ENCODE results near the gene SMIM1.

The SMIM1 gene

DNA sequence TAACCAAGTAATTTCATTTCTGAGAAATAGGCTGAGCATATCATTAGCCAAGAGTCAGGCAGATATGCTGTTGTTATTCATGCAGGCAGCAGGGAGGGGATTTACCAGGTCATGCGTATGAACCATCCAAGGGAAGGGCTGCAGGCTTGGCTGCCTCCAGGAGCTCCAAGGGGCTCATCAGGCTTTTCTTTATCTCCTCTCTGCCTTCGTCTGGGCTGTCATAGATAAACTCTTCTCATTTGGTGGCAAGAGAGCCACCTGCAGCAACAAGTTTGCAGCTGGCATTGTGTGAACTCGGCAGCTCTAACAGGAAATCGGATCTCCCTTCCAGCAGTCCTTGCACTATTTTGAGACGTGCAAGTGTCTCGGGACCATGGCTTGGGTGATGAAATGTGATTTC lies 12.8 kb upstream of the SMIM1 start:
- DNase-seq: no peak

DNA sequence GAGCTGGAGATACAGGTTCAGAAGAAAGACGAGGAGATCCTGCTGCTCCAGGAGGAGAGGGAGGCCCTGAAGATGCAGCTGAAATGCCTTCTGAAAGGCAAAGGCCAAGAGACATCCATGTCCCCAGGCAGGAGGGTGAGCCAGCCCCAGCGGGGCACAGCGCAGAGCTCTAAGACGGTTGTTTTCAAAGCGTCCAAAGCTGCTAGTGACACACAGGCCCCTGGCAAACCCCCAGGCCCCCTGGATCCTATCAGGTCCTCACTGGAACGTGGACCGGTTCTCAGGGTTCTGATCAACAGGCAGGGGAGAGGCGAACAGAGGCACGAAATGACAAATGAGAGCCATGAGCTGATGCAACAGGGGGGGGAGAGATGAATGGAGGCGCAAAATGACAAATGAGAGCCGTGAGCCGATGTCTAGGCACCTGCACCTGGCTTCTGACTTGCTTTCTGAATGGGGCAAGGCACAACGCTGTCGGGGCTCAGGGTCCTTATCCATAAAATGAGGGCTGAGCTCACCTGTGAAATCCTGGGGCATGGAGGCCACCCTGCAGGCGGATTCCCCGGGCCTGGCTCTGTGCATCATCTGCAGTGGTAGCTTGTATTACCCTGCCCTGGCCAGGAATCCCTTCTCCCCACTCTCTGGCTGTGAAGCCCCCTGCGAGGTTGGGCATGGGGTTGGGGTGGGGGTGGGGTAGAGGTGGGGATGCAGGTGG lies 11.1 kb upstream of the SMIM1 start:
- no peak for DNase-seq

DNA sequence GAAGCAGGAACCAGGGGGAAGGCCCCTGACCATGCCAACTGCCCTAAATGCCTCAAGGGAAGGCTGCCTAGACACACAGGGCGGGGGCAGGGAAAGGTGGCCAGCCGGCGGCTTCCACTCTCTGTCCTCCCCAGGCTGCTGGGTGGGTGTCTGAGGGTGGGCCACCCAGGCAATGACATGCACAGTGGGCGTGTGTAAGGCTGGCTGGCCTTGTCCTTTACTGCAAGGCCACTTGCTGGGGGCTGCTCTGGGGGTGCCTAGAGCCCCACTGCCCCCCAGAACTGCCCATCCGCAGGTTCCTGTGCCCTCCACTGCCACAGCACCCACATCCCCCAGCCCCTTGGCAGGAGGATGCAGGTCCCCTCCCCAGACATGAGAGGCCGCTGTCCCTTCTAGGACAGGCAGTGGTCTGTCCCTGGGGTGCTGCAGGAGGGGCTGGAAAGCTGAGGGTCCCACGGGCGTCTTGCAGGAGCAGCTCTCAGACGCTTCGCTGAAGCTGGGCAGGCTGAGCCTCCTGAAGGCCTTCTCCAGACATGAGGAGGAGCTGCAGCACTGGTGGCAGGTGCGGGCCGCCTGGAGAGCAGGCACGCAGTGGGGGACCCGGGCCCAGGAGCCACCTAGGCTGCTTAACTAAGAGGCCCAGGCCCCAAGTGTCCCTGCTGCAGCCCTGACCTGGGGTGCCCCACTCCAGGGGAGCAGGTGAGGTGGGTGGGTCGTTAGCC lies 10.2 kb upstream of the SMIM1 start:
- no peak for DNase-seq

DNA sequence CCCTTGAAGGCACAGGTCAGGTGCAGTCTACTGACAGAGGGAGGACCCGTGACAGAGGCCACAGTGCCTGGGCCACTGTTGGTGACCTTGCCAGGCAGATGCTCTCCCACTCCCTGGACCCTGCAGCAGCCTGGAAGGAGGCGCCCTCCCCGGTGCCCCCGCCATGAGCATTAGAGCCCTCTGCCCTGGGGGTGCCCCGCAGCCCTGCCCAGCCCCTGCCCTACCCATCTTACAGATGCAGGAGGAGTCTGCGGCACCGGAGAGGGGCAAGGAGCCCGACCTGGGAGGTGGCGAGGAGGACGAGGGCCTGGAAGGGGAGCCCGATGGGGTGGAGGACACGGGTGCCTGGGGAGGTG lies 9.7 kb upstream of the SMIM1 start:
- DNase-seq: no peak

DNA sequence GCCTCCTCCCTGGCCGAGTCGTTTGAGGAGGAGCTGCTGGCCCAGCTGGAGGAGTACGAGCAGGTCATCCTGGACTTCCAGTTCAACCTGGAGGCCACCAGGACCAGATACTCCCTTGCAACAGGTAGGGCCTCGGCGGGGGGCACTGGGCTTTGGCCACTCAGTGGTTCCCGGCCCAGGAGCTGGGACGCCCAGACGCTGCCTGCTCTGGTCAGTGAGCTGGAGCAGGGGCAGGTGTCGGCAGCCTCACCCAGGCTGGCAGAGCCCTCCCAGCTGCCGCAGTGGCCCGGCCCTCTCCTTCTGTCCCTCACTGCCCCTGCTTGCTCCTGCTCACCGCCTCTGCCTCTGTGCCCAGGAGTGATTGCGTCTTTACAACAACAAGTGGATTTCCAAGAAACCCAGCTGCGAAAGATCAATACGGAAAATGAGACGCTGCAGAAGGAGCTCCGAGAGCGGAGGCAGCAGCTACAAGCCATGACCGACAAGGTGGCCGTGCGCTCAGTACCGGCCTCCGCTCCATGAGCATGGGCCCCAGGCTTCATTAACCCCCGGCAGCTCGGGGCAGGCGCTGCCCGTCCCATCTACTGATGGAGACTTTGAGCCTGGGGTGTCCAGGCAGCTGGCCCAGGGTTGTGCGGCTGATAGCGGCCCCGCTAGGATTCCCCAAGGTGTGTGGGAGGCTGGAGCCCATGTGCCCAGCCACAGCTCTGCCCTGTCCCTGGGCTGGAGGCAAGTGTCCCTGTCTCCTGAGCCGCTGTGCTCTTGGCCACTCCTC lies 9.0 kb upstream of the SMIM1 start:
- no peak for DNase-seq

DNA sequence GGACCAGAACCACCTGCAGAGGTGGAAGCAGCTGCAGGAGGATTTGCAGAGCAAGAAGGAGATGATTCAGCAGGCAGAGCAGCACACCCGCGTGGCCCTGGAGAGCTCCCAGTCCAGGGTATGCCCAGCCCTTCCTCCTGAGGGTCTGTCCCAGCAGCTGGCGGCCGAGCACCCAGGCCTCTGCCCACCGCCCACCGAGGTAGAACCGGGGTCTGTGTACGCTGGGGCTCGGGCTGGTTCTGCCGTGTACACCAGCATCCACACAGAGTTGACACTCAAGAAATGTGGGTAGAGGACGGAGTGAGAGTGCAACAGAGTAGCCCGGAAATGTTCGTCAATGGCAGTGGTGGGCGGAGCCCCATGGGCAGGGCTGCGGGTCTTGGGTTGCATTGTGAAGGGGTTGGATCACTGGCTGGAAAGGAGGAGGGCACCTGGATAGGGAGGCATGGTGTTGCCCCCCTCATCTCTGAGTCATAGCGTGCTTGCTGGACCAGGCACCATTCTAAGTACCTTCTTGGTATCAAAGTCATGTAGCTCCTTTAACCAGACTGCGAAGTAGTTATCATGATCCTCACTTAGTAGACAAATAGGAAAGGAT lies 5.1 kb upstream of the SMIM1 start:
- no peak for DNase-seq

DNA sequence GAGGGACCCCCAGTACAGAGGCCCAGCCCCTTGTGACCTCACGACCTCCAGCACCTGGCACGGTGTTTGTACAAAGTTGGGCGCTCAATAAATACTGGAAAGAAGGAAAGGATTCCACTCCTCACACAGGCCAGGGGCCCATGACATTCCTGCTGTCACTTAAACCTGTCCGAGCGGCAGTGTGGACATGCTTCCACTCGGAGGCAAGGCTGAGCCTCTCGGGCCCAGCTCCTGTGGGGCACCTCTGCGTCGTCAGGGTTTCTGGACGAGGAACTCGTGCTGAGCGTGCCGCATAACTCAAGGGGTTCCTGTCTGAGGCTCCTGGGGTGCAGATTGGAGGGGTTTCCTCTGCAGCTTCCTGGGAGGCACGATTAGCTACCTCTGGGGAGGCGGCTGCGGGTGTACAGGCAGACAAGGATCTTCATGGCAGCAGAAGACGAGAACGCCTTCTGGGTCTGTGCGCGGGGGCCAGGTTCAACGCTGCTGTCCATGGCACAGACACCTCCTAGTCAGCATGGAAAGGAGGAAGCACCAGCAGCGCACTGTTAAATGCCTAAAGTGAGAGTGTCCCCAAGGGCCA lies 3.6 kb upstream of the SMIM1 start:
- DNase-seq: no peak

DNA sequence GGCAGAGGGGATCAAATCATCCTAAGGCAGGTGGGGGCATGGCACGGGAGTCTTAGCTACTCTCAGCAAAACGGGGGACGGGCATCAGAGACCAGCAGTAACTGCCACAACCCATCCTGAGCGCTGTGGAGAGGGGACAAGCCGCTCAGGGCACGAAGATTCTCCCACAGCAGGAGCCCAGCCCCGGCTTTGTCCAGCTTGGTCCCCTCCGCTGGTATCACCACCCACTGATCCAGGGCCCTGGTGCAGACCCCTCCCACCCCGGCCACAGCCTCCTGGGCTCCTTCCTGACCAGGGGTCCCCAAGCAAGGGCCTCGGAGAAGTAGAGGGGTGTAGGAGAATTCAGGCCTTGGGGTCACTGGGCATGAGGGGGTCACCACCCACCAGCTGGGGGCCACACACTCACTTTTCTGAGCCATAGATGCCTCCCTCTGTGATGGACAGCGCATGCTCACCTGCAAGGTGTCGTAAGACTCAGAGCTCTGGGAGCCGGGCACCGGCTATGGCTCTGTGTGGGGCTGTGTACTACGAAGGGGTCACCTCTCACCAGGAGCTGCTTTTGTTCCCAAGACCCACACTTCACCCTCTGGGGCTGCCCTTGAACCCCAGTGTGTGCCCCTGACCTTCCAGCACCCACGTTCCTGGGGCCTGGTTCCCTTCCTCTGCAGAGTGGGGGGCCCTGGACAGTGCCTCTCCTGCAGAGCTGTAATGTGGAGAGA lies 2.3 kb upstream of the SMIM1 start:
- DNase-seq: no peak

DNA sequence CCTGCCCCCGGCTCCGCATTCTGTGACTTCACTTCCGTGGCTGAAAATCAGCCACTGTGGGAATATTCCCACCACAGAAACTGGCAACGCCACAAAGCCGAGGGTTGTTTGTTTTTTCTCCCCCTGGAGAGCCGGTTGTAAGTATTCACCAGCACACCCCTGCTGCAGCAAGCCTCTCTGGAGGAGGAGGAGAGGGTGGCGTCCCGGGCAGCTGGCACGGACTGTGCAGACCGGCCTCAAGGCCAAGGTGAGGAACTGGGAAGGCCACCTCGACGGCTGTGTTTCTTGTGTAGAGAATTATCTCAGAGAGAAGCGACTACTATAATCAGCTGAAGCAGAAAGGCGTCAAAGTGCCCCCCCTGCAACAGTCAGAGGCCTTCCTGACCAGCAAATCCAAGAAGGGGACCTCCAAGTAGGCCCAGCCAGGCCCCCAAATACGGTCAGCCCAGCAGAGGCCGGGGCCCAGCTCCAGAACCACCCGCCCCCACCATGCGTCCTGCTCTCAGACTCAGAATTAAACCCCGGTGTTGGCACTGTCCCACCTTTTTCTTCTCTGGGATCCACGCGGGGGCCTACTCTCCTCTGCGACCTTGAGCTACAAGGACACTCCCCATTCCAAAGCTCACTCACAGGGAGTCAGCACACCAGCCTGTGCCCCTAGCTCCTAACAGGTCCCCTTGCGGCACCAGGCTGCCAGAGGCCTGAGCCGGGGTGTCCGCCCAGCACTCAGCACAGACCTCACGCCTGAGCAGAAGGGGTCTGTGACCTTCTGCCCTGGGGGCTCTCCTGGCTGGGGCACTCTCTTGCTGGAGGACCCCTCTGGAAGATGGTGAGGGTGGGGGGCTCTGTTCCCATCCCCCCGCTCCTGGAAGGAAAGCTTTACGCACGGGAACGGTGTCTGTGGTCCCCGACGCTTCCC lies 1.2 kb upstream of the SMIM1 start:
- DNase-seq: no peak

DNA sequence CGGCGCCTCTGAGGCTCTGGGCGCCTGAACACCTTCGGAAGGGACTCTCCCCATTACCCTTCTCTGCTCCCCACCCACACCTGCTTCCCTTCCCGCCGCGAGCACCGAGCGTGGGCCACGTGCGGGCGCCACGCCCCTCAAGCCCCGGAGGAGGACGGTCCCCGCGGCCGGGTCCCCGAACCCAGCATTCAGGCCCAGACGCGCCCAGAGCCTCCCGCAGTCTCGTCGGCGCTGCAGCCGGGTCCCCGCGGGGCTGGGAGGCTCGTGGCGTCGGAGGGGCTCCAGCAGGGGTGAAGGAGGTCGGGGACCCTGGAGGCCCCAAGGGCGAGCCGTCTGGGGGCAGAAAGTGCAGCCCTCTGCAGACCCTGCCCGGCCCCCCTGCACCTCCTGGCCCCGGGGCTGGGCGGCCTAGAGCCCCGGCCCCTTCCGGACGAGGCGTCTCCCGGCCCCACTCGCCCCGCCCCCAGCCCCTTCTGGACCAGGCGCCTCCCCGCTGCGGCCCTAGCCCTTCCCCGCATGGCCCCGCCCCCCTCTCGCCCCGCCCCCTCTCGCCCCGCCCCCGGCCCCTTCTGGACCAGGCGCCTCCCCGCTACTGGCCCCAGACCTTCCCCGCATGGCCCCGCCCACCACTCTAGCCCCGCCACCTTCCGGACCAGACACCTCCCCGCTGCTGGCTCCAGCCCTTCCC lies 378 bp upstream of the SMIM1 start:
- no peak for DNase-seq

DNA sequence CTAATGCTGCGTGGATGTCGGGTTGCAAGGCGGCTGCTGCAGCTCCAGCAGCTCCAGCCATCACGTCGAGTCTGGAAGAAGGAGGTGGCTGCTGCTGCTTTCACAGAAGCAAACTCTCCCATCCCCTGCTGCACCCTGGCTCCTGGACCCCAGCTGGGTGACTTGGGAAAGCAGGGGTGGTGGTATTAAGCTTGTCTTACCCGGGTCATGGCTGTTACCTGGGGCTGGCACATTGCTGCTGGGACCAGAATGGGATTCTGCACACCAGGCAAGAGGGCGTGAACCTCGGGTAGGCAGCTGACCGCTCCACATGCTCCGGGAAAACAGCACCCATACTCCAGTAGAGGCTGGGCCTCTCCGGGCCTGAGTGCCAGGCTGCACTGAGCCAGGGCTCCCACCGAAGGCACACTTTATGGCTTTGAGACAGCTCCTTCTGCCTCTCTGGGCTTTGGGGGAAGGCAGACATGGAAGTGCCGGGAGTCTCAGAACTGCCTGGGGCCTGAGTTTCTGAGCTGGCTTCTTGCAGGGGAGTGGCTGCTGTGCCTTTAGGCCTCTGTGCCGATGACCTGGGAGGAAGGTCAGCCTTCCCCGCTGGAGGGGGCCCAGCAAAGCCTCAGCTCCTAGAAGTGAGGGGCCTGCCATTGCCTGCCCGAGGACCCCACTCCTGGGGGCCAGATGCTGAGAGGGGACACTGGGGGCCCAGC lies 1.2 kb downstream of the SMIM1 start:
- no peak for DNase-seq

DNA sequence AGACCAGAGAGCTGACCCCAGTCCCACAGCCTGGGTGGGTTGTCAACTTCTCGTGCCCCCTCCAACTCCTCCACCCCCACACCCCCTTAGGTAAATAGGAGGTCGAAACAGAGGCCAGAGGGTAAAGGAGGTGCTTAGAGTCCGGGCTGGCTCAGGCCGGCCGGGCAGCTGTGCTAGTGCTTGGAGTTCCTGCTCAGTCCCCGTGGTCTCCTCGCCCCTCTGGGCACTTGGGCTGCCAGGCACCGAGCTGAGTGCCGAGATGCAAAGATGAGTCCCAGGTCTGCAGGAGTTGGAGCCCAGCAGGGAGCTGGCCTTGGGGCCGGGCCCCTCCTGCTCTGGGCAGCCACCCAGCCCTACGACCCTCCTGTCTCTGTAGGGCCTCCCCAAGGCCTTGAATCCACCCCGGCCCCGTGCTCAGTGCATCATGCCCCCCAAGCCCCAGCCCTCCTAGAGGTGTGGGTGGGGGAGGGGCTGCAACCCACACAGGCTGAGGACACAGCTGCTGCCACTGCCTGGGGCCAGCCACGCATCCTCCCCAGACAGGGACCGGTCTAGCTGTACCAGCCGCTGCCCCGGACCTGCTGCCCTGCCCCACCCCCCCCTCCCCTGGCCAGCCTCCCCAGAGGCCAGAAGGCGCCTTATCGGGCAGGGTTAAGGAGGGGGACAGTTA lies 1.9 kb downstream of the SMIM1 start:
- no peak for DNase-seq

DNA sequence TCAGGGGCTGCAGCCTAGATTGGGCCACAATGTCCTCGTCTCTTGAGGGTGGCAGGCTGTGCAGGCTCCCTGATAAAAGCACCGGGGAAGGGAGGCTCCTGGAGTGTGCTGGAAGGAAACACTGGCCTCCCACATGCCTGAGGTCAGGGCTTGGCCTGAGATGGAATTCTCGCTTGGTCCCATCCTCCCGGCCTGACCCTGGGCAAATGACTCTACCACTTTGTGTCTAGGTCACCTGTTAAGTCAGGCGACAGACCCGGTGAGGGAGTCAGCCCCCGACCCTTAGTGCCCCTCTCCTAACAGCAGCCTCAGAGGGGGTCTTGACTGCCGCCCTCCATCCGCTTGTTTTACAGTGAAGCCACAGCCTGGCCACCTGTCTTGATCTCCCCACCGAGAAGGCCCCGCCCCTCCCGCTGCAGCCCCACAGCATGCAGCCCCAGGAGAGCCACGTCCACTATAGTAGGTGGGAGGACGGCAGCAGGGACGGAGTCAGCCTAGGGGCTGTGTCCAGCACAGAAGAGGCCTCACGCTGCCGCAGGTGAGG lies 2.5 kb downstream of the SMIM1 start:
- no peak for DNase-seq

DNA sequence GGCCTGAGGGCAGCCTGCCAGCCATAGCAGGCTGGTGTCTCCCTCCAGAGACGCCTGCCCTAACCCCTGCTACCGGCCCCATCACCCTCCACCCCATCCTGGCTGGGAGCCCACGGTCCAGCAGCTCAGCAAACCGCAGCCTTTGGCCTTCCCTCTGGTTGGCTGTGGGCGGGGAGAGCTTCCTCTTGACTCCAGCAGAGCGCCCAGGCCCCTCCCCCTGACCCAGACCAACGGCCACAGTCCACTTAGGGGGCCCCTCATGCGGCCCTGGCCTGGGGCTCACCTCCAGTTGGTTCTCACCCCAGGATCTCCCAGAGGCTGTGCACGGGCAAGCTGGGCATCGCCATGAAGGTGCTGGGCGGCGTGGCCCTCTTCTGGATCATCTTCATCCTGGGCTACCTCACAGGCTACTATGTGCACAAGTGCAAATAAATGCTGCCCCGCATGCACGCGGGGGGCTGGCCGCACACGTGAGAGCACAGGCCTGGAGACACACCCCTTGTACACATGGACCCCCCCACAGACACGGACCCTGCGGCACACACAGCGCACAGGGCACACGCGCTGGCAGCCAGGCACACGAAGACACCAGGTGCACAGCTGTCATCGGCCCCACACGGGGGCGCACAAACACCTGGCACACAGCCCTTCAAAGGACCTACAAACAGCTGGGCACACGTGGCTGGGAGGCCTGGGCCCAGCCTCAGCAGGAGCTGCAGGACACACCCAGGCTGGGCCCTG lies 3.1 kb downstream of the SMIM1 start:
- no peak for DNase-seq

DNA sequence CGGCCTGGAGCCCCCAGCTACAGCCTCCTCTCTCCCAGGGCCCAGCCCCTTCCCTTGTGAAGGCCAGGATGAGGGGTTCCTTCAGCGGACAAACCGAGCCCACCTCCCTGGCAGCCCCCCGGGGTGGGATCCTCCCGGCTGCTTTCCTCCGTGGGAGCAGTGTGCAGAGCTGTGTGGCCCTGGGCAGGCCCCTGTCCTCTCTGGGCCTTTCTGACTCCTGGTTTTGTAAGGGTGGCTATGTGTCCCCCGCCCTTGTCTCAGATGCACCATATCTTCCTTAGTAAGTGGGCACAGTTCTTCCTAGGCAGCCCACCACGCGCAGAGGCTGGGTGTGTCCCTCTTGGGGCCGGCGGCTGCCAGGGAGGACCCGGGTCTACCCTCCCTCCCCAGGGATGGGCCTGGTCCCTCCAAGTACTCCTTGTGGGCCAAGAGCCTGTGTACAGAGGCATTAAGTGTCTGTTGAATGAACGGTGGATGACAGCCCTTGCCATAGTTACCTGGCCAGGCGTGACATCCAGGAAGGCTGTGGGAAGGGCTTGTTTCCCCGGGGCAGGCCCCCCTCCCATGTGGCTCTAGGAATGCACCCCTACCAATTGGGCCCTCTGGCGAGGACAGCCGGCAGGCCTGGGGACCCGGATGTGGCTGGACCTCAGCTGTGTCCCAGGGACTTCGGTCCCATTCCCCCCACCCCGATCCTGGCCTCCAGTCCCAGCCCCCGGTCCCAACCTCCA lies 3.8 kb downstream of the SMIM1 start:
- DNase-seq: no peak

DNA sequence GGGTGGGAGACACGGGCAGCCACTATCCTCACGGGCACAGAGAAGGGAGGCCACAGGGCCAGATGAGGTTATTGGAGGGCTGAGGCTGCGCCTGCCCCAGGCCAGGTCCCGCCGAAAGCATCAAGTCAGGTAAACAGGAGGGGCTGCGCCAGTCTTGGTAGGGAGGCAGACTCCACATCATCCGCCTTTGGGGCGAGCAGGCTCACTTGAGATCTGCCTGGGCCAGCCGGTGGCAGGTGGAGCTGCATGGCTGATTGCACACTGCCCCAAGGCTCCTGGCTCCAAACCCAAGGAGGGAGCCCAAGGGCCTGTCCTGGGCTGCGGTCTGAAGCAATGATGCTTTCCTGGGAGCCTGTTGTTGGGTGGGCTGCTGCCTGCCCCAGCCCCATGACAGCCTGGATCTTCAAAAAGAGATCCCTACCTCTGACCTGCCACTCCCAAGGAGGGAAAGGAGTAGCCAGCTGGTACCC lies 4.6 kb downstream of the SMIM1 start:
- DNase-seq: no peak
